ENCODE data around the gene MDH2.

DNA sequence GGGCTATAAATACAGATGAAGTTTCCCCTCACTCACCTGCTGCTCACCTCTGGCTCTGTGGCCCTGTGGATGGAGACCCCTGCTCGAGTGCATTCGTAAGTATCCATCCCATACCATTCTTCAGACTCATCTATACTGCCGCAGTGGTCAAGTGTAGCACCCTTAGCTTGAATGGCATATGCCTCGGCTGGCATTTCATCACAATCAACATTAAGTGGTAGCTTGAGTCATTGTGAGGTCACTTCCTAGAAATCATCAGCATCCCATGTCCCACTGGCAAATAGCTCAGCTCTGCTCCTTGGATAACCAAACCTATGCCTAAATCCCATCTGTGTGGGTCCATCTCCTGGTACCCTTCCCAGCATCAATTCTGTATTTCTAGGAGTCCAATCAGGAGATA, 38.2 kb downstream of the MDH2 start:
- TF ChIP-seq GATA2 (IDR thresholded peaks at IDR 0.05; ENCODE audit: low read depth, low read length) (no peak), GATA3 (IDR thresholded peaks at IDR 0.05; ENCODE audit: low read depth, low read length) (no peak)
